ENCODE results near the gene ZFP91.

ZFP91 gene

DNA sequence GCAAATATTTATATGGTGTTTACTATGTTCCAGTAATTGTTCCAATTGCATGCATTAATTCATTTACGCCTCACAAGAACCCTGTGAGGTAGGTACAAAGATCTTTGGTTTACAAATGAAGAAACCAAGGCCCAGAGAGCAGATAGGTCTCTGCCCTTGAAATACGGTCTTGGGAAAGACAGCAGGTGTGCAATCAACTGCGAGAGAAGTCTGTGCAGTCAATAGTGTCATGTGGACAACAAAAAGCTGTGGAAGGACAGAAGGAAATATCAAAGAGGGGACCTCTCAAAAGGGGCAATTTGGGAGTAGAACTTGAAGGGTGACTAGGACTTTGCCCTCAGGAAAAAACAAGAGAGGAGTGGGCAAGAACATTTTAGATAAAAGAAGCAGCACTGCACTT is 52.5 kb downstream of the ZFP91 start:
- Histone ChIP-seq H3K9me3 (no peaks in the 10 kb centered on the region), H3K27ac (no peak overlapping the region), H3K4me3 (no peak overlapping the region), H3K36me3 (no peaks in the 10 kb centered on the region), H3K27me3 (no peaks in the 10 kb centered on the region), H3K4me1 (peaks cover 0 to 19% (median 8%) of the 10 kb centered on the region in 4 donors)
- no peak for DNase-seq
- intact Hi-C loops (cut with DNase I; ENCODE audit: low total_unique reads) = no loop called here
- TF ChIP-seq, protein P1, sequence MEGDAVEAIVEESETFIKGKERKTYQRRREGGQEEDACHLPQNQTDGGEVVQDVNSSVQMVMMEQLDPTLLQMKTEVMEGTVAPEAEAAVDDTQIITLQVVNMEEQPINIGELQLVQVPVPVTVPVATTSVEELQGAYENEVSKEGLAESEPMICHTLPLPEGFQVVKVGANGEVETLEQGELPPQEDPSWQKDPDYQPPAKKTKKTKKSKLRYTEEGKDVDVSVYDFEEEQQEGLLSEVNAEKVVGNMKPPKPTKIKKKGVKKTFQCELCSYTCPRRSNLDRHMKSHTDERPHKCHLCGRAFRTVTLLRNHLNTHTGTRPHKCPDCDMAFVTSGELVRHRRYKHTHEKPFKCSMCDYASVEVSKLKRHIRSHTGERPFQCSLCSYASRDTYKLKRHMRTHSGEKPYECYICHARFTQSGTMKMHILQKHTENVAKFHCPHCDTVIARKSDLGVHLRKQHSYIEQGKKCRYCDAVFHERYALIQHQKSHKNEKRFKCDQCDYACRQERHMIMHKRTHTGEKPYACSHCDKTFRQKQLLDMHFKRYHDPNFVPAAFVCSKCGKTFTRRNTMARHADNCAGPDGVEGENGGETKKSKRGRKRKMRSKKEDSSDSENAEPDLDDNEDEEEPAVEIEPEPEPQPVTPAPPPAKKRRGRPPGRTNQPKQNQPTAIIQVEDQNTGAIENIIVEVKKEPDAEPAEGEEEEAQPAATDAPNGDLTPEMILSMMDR (IDR thresholded peaks at IDR 0.05) = no peak

DNA sequence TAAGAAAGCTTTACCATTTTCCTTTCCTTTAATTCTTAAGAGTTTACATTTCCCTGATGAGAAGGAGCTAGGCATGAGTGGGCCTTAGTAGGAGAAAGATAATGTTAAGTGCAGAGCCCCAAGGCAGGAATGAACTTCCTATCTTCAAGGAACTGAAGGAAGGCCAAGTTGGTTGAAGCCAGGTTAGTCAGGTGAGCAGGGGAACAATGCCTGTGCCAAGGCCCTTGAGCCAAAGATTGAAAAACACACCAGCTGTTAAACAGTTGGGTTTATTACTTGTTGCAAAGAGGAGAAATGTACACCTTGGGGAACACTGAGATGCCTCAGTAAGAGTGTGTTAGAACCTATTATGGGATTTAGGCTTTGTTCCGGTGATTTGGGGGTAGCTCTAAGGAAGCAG is 53.6 kb downstream of the ZFP91 start:
- no peaks in the 10 kb centered on the region for H3K27me3 ChIP-seq
- H3K9me3 ChIP-seq = no peaks in the 10 kb centered on the region
- H3K27ac ChIP-seq = no peak overlapping the region
- H3K36me3 ChIP-seq = no peaks in the 10 kb centered on the region
- no peak overlapping the region for H3K4me3 ChIP-seq
- intact Hi-C loops (cut with DNase I; ENCODE audit: low total_unique reads) = no loop called here
- TF ChIP-seq, protein P1 (IDR thresholded peaks at IDR 0.05) = no peak
- H3K4me1 ChIP-seq = peaks cover 0 to 7% (median 3%) of the 10 kb centered on the region in 4 donors
- no peak for DNase-seq

DNA sequence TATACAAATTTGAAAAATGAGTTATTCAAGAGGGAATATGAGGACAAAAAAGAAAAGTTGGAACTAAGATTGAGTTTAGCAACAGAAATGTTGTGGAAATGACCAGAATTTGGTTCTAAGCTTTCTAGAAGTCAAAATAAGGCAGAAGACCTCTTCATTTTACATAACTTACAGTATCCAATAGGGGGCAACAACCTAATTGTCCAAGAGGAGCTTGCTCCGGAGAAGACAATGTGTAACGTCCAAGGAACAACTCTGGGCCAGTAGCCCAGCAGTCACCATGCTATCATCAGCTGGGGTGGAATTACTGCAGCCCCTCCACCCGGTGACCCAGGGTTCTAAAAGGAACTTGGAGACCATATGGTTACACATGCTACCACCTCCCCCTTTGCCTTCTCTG is 57.7 kb downstream of the ZFP91 start:
- TF ChIP-seq, protein P1 (IDR thresholded peaks at IDR 0.05) = no peak
- no peak overlapping the region for H3K4me3 ChIP-seq
- no peak for DNase-seq
- H3K4me1 ChIP-seq = no peaks in the 10 kb centered on the region
- H3K27ac ChIP-seq = no peak overlapping the region
- no peaks in the 10 kb centered on the region for H3K9me3 ChIP-seq
- H3K36me3 ChIP-seq = no peaks in the 10 kb centered on the region
- intact Hi-C loops (cut with DNase I; ENCODE audit: low total_unique reads) = no loop called here
- no peaks in the 10 kb centered on the region for H3K27me3 ChIP-seq

DNA sequence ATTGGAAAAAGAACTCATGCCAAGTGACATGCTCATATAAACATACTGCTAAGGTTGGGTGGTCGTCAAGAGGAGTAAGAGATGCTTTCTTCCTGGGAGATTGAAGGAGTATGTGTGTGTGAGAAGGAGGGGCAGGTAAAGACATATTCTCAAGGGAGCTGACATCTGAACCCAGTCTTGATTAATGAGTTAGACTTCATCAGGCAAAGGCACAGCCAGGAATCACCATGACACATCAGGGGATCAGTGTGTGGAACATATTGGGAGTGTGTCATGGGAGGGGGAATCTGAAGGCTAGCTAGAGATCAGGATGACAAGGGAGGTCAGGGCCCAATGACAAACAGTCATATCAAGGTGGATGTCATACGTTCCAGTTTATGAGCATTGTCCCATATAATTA is 58.5 kb downstream of the ZFP91 start:
- Histone ChIP-seq H3K9me3 (no peaks in the 10 kb centered on the region), H3K27me3 (no peaks in the 10 kb centered on the region), H3K4me1 (no peaks in the 10 kb centered on the region), H3K27ac (no peak overlapping the region), H3K4me3 (no peak overlapping the region), H3K36me3 (no peaks in the 10 kb centered on the region)
- intact Hi-C loops (cut with DNase I; ENCODE audit: low total_unique reads) = no loop called here
- TF ChIP-seq, protein P1 (IDR thresholded peaks at IDR 0.05) = no peak
- DNase-seq = no peak

DNA sequence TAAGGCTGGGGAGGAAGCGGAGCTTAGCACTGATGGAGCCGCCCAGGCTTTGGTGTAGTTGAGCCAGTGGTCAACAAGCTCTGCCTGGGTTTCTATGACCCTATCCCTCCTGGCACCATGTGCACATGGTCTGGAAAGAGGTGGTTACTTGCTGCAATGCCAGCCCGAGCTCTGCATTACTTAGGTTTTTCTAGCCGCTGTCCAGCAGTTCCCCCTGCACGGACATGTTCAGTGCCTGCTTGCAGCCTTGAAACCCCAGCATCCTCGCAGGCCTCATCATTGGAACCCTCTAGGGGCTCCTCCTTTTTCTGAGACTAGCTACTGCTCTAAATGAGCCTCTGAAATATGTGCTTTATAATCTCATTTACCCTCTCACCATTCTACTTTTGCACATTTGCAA is 60.2 kb downstream of the ZFP91 start:
- intact Hi-C loops (cut with DNase I; ENCODE audit: low total_unique reads) = no loop called here
- H3K4me1 ChIP-seq = no peaks in the 10 kb centered on the region
- H3K27ac ChIP-seq = no peak overlapping the region
- H3K36me3 ChIP-seq = no peaks in the 10 kb centered on the region
- no peaks in the 10 kb centered on the region for H3K9me3 ChIP-seq
- no peaks in the 10 kb centered on the region for H3K27me3 ChIP-seq
- no peak overlapping the region for H3K4me3 ChIP-seq
- TF ChIP-seq, protein P1 (IDR thresholded peaks at IDR 0.05) = no peak
- no peak for DNase-seq

DNA sequence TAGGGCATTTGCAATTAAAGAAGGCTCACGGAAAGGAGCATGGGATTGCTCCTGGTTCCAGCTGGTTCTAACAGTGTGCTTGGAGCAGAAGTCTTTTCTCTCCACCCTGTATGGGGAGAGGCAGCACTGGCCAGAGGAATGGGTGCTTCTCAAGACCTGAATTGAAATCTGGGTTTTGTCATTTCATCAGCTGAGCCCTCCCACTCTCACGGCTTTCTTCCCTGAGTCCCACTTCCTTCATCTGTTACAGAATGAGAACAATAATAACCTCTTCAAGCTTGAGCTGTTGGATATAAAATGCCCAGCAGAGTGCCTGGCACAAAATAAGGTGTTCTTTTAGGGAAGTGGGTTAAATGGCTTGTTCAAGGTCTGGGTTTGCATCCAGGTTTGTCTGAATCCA is 60.8 kb downstream of the ZFP91 start:
- Histone ChIP-seq H3K27me3 (no peaks in the 10 kb centered on the region), H3K9me3 (no peaks in the 10 kb centered on the region), H3K4me3 (no peak overlapping the region), H3K4me1 (no peaks in the 10 kb centered on the region), H3K27ac (no peak overlapping the region), H3K36me3 (no peaks in the 10 kb centered on the region)
- intact Hi-C loops (cut with DNase I; ENCODE audit: low total_unique reads) = no loop called here
- TF ChIP-seq, protein P1 (IDR thresholded peaks at IDR 0.05) = no peak
- no peak for DNase-seq

Measured in tibial artery (tissue), 4 donors.